ENCODE data around the gene GLA.

GRCh38 chrX:101399825-101400224 is 7.9 kb downstream of the GLA start:
- TF ChIP-seq HDAC2 (IDR thresholded peaks at IDR 0.05; ENCODE audit: borderline replicate concordance in 1 of 2, low read depth in 2 of 2, low read length in 2 of 2) (no peak), CTCF (IDR thresholded peaks at IDR 0.05; ENCODE audit: control extremely low read depth in 1 of 3, insufficient read depth in 1 of 3, low read depth in 1 of 3, low read length in 3 of 3) (no peak), RAD21 (IDR thresholded peaks at IDR 0.05 in 1 of 2, conservative IDR thresholded peaks at IDR 0.05 in 1 of 2; ENCODE audit: low read depth in 2 of 2, low read length in 2 of 2) (no peak), POLR2AphosphoS5 (IDR thresholded peaks at IDR 0.05; ENCODE audit: low read depth, low read length) (no peak), RXRA (IDR thresholded peaks at IDR 0.05; ENCODE audit: insufficient read depth, low read depth, low read length) (no peak), MAFK (IDR thresholded peaks at IDR 0.05; ENCODE audit: low read depth, low read length) (no peak), EZH2 (IDR thresholded peaks at IDR 0.05; ENCODE audit: low read depth, low read length, severe bottlenecking) (no peak), SRF (IDR thresholded peaks at IDR 0.05; ENCODE audit: low read depth, low read length) (no peak), POLR2A (IDR thresholded peaks at IDR 0.05; ENCODE audit: control extremely low read depth in 1 of 2, low read depth in 2 of 2, low read length in 2 of 2) (no peak), TBP (IDR thresholded peaks at IDR 0.05; ENCODE audit: low read depth, low read length) (no peak), SP1 (IDR thresholded peaks at IDR 0.05; ENCODE audit: low read depth, low read length) (no peak), ZNF274 (IDR thresholded peaks at IDR 0.05; ENCODE audit: borderline replicate concordance, extremely low read depth, low read length) (no peak), BRCA1 (IDR thresholded peaks at IDR 0.05; ENCODE audit: low read depth, low read length) (no peak)
- TF ChIP-seq, protein P1, sequence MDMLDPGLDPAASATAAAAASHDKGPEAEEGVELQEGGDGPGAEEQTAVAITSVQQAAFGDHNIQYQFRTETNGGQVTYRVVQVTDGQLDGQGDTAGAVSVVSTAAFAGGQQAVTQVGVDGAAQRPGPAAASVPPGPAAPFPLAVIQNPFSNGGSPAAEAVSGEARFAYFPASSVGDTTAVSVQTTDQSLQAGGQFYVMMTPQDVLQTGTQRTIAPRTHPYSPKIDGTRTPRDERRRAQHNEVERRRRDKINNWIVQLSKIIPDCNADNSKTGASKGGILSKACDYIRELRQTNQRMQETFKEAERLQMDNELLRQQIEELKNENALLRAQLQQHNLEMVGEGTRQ (IDR thresholded peaks at IDR 0.05; ENCODE audit: low read length): no peak
